HUDEP-2 (cell line): ENCODE measurements around the gene ELK4.

ENCODE experiments used
- DNase-seq, 76 experiments: peaks; one replicate each; lab custom pipeline; 2025; ENCODE audit not compliant: unreplicated experiment in 76 of 76; lab: John Stamatoyannopoulos, UW

The ELK4 gene

GRCh38 chr1:205569411-205570172, 62.2 kb downstream of the ELK4 start:
- no peak for DNase-seq

GRCh38 chr1:205568469-205569361, 63.1 kb downstream of the ELK4 start:
- DNase-seq = no peak

GRCh38 chr1:205568135-205568468, 63.7 kb downstream of the ELK4 start:
- DNase-seq = no peak

- no peak for DNase-seq
Measured at GRCh38 chr1:205567716-205568115, 64.1 kb downstream of the ELK4 start.

GRCh38 chr1:205565799-205566198, 66.0 kb downstream of the ELK4 start:
- no peak for DNase-seq

- DNase-seq = no peak
Measured at GRCh38 chr1:205563927-205564441, 67.8 kb downstream of the ELK4 start.

- DNase-seq = no peak
Measured at GRCh38 chr1:205561501-205562203, 70.2 kb downstream of the ELK4 start.
